Medulla oblongata (tissue), 1 donor: ENCODE data around the gene ZFC3H1.
A peak's percentile ranks its signal among the peaks of the same experiment; 100 is the strongest.
"Not testable (repeated sequence)": the region's sequence is repeated elsewhere in the genome, so short reads cannot be mapped to it uniquely, and the experiment has no call there.

Source experiments
- DNase-seq: peaks from one replicate; pipeline ENCODE4 v3.0.0-alpha.2; 2015; ENCODE audit errors: extremely low spot score

ZFC3H1 gene

DNA sequence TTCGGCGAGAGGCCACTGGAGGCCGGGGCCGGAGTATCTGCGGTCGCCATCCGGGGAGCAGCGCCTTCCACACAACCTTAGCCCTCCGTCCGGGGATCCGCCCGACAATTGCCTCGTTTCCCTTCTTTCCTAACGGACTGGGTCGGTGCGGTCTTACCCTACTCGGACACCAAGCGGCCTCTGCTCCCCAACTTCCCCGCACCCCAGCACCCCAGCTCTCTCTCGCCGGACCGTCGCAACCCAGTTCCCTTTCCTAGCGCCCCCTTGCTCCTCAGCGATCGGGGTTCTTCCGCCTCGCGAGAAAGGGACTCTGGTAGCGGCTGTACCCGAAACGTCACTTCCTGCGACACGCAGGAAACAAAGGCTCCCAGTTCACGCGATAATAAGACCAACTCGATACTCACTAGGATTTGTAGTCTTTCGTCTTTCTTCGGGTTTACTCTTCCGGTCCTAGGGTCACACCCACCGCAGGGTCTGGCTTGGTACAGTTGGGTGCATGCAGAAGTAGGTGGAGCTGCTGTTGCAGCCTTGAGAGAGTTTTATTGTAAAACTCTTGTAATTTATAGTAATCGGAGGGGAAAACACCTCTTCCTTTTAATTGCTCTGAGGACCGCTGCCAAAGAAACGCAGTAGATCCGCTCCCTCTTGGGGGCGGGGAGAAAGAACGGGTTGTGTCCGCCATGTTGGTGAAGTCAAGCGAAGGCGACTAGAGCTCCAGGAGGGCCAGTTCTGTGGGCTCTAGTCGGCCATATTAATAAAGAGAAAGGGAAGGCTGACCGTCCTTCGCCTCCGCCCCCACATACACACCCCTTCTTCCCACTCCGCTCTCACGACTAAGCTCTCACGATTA is at the start of gene ZFC3H1, which contains the start of gene THAP2:
Gene ZFC3H1, minus strand, starts transcription at position 288 of the 850 bp plus-strand sequence. Its CDS starts 238 bp downstream, at position 50.
Gene THAP2, plus strand, starts transcription at position 741 of the 850 bp plus-strand sequence. CDS start 209 bp downstream, outside the sequence.
- peak; percentile 100 for DNase-seq

GRCh38 chr12:71710276-71711125 is 46.9 kb upstream of the ZFC3H1 start:
- DNase-seq: no peak

GRCh38 chr12:71708658-71709057 is 45.0 kb upstream of the ZFC3H1 start:
- no peak for DNase-seq

- DNase-seq: no peak
These were observed 41.3 kb upstream of the ZFC3H1 start for GRCh38 chr12:71704920-71705319.

DNA sequence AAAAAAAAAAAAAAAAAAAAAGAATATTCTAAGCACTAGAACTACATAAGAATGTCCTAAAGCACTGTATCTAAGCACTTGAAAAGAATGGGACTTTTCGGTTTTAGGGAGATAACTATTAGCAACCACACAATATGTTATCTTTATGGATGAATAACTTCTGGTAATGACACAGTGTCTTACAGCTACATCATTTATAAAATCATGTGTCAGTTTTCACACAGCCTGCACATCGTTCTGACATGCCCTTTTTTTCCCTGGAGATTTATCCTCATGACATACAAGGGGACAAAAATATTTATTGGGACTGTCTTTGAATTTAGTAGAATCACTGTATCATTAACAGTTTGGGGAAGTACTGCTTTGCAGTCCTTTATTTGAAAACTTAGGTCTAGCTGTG is 39.6 kb upstream of the ZFC3H1 start:
- no peak for DNase-seq

DNA sequence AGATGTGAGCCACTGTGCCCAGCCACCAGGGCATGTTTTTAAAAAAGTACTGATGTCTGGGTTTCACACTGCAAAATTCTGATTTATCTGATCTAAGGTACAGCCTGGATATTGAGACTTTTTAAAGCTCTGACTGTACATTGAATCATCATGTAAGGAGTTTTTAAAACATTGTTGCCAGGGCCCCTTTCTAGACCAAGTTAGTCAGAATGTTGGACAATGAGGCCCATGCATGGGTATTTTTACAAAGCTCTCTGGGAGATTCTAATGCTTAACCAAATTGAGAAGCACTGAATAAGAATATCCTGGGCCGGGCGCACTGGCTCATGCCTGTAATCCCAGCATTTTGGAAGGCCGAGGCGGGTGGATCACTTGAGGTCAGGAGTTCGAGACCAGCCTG is 38.9 kb upstream of the ZFC3H1 start:
- no peak for DNase-seq

- not testable (repeated sequence) for DNase-seq
These were observed 38.5 kb upstream of the ZFC3H1 start for GRCh38 chr12:71702181-71702580.

GRCh38 chr12:71695782-71696181 is 32.1 kb upstream of the ZFC3H1 start:
- DNase-seq: no peak

DNA sequence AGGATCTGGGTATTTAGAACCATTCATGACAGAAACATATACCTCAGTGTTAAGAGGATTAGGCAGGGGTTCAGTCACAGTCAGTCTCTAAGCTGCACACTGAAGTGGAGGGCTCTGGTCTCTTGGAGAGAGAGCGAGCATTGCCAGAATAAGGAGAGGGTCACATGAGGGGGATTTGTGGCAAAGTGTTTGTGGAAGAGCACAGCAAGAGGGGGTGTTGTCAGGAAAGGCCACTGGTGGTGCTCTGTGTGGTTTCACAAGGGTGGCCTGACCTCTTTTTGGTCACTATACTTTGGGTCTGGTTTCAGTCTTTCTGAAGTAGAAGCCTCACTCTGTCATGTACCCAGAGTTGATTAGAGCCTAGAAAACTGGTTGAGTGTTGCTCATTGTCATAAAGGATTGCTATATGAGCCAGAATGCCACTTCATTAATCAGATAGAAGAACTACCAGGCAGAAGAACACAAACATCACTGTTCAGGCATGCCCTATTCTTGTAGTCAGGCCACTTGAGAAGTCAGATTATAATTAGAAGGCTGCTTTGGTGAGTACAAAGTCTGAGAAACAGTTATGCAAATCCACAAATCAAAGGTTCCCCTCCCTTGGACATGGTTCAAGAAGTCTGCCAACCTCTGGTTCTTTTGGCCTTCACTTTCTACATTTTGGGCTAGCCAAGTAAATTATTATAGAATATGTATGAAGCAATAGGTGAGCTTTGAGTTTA is 30.6 kb upstream of the ZFC3H1 start:
- no peak for DNase-seq

DNA sequence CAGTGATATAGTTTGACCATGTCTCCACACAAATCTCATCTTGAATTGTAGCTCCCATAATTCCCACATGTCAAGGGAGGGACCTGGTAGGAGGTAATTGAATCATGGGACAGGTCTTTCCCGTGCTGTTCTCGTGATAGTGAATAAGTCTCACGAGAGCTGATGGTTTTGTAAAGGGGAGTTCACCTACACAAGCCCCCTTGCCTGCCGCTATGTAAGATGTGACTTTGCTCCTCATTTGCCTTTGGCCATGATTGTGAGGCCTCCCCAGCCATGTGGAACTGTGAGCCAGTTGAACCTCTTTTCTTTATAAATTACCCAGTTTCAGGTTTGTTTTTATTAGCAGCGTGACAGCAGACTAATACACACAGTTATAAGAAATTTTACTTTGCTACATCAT is 30.0 kb upstream of the ZFC3H1 start:
- DNase-seq: not testable (repeated sequence)

- DNase-seq: no peak
These were observed 29.5 kb upstream of the ZFC3H1 start for GRCh38 chr12:71693126-71693525.

GRCh38 chr12:71691504-71692129 is 28.0 kb upstream of the ZFC3H1 start:
- no peak for DNase-seq

GRCh38 chr12:71688961-71689570 is 25.4 kb upstream of the ZFC3H1 start:
- no peak for DNase-seq

DNA sequence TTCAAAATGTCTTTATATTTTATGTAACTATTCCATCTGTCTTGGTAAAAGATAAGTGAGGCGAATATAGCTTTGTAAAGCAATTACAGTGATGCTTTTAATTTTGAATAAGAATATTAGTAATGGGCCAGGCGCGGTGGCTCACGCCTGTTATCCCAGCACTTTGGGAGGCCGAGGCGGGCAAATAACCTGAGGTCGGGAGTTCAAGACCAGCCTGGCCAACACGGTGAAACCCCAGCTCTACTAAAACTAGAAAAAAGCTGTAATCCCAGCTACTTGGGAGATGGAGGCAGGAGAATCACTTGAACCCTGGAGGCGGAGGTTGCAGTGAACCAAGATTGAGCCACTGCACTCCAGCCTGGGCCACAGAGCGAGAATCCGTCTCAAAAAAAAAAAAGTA is 23.5 kb upstream of the ZFC3H1 start:
- DNase-seq: not testable (repeated sequence)

- DNase-seq: no peak
These were observed 23.0 kb upstream of the ZFC3H1 start for GRCh38 chr12:71686658-71687025.

- DNase-seq: peak; percentile 95
These were observed 22.4 kb upstream of the ZFC3H1 start, which contains the start of gene TMEM19 for GRCh38 chr12:71685914-71686657. TSS of gene TMEM19 (plus strand) at chr12:71686082. CDS start at chr12:71686681, 599 bp downstream.

- no peak for DNase-seq
These were observed 21.8 kb upstream of the ZFC3H1 start for GRCh38 chr12:71685312-71685906.

DNA sequence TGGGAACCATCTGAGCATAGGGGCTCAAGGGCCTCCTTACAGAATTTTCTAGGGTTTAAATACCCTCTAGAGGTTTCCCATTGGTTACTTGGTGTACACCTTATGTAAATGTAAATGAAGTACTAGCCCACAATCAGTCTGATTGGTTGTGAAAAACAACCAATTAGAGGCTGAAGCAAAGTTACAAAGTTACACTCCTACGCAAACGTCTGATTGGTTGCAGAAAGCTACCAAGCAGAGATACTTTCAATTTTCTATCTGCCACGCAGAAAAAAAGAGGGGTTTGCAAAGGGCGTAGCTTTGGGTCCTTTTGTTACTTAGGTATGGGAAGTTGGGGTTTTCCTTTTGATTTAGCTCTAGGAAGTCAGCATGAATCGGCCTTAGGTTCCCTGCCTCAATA is 20.4 kb upstream of the ZFC3H1 start:
- peak; percentile 49 for DNase-seq

GRCh38 chr12:71683633-71684032 is 20.0 kb upstream of the ZFC3H1 start:
- no peak for DNase-seq

- no peak for DNase-seq
These were observed 18.8 kb upstream of the ZFC3H1 start for GRCh38 chr12:71682466-71682865.
